HepG2 (cell line): ENCODE results near the gene DPH6. TPM values are rescaled to one million over a fixed set of nuclear protein-coding genes. Genes with fewer than 3 reads are reported as not detected.

Experiments used
- AHR ChIP-seq: IDR thresholded peaks from 2 replicates; pipeline ENCODE4 v1.6.1; 2018; ENCODE audit warnings: missing genetic modification reagents, missing compliant biosample characterization
- ATF7 ChIP-seq, 2 experiments: fragments of 450-650 bp in 1 of 2; sonication (generic) in 1 of 2; formaldehyde crosslinking in 1 of 2; IDR thresholded peaks; 2 replicates each; pipeline versions ENCODE4 v1.4.0 to v1.6.1; 2016 to 2020; ENCODE audit warnings: antibody characterized with exemption in 1 of 2, mild to moderate bottlenecking in 1 of 2, missing genetic modification reagents in 1 of 2
- CCAR2 ChIP-seq: fragments of 200-400 bp; formaldehyde crosslinking; optimal IDR thresholded peaks from 2 replicates; pipeline ENCODE3; 2018; ENCODE audit warnings: low read depth, mild to moderate bottlenecking, low read length, moderate library complexity
- FLYWCH1 ChIP-seq: sonication (generic); formaldehyde crosslinking; IDR thresholded peaks from 2 replicates; pipeline ENCODE4 v1.8.1; 2023; ENCODE audit warnings: mild to moderate bottlenecking, missing genetic modification reagents
- FOXA1 ChIP-seq, 2 experiments: fragments of 450-650 bp in 1 of 2; sonication (generic) in 1 of 2; formaldehyde crosslinking in 1 of 2; IDR thresholded peaks; 2 replicates each; pipeline versions ENCODE4 v1.4.0 to v1.6.1; 2016 to 2020; ENCODE audit warnings: missing genetic modification reagents in 1 of 2
- KDM2A ChIP-seq: sonication (generic); formaldehyde crosslinking; IDR thresholded peaks from 2 replicates; pipeline ENCODE4 v1.4.0; 2020; ENCODE audit warnings: low read depth, missing genetic modification reagents, borderline replicate concordance
- SUZ12 ChIP-seq: fragments of 150-350 bp; IDR thresholded peaks from 2 replicates; pipeline ENCODE4 v1.6.1; 2014; ENCODE audit warnings: low read depth, low read length
- TOE1 ChIP-seq: sonication (generic); formaldehyde crosslinking; IDR thresholded peaks from 2 replicates; pipeline ENCODE4 v1.4.0; 2020; ENCODE audit warnings: mild to moderate bottlenecking, missing genetic modification reagents
- ZMYM4 ChIP-seq: sonication (generic); formaldehyde crosslinking; IDR thresholded peaks from 2 replicates; pipeline ENCODE4 v1.8.1; 2023; ENCODE audit warnings: mild to moderate bottlenecking, missing genetic modification reagents
- ZNF180 ChIP-seq: sonication (generic); formaldehyde crosslinking; IDR thresholded peaks from 2 replicates; pipeline ENCODE4 v1.4.0; 2020; ENCODE audit warnings: low read depth, missing genetic modification reagents, borderline replicate concordance
- ZNF512B ChIP-seq: sonication (generic); formaldehyde crosslinking; IDR thresholded peaks from 2 replicates; pipeline ENCODE4 v1.5.1; 2020; ENCODE audit warnings: missing genetic modification reagents, mild to moderate bottlenecking, borderline replicate concordance
- ZNF598 ChIP-seq: sonication (generic); formaldehyde crosslinking; IDR thresholded peaks from 2 replicates; pipeline ENCODE4 v1.5.1; 2020; ENCODE audit warnings: mild to moderate bottlenecking, missing genetic modification reagents, borderline replicate concordance
- polyA plus RNA-seq, 8 experiments: library from polyadenylated mRNA; depleted of rRNA in 3 of 8; stranded (reverse) in 7 of 8; unstranded in 1 of 8; fragments of >200 nt; fragmentation: Illumina TruSeq in 4 of 8; extraction: Trizol in 4 of 8; gene quantifications; 2 replicates each; pipeline versions ENCODE4 v1.2.1 to v1.2.3, GENCODE V29; 2011 to 2016; ENCODE audit warnings: low read depth in 4 of 8, missing spikeins in 1 of 8, mixed read lengths in 1 of 8; ENCODE audit not compliant: insufficient read depth in 1 of 8
- total RNA-seq, 5 experiments: library from RNA; depleted of rRNA; stranded (reverse); fragments of >200 nt; fragmentation: Illumina TruSeq; extraction: Trizol; gene quantifications; 2 replicates each; pipeline ENCODE4 v1.2.3, GENCODE V29; 2016; ENCODE audit warnings: low read depth in 1 of 5
- TF ChIP-seq, protein P1 (sequence below), 2 experiments: fragments of 450-650 bp in 1 of 2; sonication (generic) in 1 of 2; formaldehyde crosslinking in 1 of 2; IDR thresholded peaks; 2 replicates each; pipeline versions ENCODE4 v1.6.1 to v1.8.0; 2016 to 2022; ENCODE audit warnings: antibody characterized with exemption in 1 of 2, mild to moderate bottlenecking in 1 of 2, missing genetic modification reagents in 1 of 2
- TF ChIP-seq, protein P2 (sequence below): sonication (generic); formaldehyde crosslinking; IDR thresholded peaks from 2 replicates; pipeline ENCODE4 v1.5.0; 2020; ENCODE audit warnings: missing genetic modification reagents

The DPH6 gene
- total and polyA plus RNA-seq, 2 of the 13 experiments (the other 11 are each of a cell fraction or from before 2014, with no cell fraction given), result 10.2 to 25.8 TPM

- TF ChIP-seq, protein P1, sequence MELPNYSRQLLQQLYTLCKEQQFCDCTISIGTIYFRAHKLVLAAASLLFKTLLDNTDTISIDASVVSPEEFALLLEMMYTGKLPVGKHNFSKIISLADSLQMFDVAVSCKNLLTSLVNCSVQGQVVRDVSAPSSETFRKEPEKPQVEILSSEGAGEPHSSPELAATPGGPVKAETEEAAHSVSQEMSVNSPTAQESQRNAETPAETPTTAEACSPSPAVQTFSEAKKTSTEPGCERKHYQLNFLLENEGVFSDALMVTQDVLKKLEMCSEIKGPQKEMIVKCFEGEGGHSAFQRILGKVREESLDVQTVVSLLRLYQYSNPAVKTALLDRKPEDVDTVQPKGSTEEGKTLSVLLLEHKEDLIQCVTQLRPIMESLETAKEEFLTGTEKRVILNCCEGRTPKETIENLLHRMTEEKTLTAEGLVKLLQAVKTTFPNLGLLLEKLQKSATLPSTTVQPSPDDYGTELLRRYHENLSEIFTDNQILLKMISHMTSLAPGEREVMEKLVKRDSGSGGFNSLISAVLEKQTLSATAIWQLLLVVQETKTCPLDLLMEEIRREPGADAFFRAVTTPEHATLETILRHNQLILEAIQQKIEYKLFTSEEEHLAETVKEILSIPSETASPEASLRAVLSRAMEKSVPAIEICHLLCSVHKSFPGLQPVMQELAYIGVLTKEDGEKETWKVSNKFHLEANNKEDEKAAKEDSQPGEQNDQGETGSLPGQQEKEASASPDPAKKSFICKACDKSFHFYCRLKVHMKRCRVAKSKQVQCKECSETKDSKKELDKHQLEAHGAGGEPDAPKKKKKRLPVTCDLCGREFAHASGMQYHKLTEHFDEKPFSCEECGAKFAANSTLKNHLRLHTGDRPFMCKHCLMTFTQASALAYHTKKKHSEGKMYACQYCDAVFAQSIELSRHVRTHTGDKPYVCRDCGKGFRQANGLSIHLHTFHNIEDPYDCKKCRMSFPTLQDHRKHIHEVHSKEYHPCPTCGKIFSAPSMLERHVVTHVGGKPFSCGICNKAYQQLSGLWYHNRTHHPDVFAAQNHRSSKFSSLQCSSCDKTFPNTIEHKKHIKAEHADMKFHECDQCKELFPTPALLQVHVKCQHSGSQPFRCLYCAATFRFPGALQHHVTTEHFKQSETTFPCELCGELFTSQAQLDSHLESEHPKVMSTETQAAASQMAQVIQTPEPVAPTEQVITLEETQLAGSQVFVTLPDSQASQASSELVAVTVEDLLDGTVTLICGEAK (IDR thresholded peaks at IDR 0.05), result no peak
- TF ChIP-seq, protein P1 (CRISPR knock-in tag; IDR thresholded peaks at IDR 0.05), result no peak; the same call in 1 of the 2 replicates
- TF ChIP-seq FOXA1 (IDR thresholded peaks at IDR 0.05), result no peak
- 0 out of 2 replicates have a peak, but pooled peaks have one; percentile 2 for TF ChIP-seq FOXA1 (CRISPR knock-in tag; IDR thresholded peaks at IDR 0.05)
- peak; percentile 92 for TF ChIP-seq KDM2A
- TF ChIP-seq TOE1 (CRISPR knock-in tag), result no peak
- TF ChIP-seq SUZ12, result no peak
- TF ChIP-seq ATF7 (IDR thresholded peaks at IDR 0.05), result no peak
- no peak for TF ChIP-seq ATF7 (CRISPR knock-in tag; IDR thresholded peaks at IDR 0.05)
- TF ChIP-seq, protein P2, sequence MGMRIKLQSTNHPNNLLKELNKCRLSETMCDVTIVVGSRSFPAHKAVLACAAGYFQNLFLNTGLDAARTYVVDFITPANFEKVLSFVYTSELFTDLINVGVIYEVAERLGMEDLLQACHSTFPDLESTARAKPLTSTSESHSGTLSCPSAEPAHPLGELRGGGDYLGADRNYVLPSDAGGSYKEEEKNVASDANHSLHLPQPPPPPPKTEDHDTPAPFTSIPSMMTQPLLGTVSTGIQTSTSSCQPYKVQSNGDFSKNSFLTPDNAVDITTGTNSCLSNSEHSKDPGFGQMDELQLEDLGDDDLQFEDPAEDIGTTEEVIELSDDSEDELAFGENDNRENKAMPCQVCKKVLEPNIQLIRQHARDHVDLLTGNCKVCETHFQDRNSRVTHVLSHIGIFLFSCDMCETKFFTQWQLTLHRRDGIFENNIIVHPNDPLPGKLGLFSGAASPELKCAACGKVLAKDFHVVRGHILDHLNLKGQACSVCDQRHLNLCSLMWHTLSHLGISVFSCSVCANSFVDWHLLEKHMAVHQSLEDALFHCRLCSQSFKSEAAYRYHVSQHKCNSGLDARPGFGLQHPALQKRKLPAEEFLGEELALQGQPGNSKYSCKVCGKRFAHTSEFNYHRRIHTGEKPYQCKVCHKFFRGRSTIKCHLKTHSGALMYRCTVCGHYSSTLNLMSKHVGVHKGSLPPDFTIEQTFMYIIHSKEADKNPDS (CRISPR knock-in tag), result no peak
- TF ChIP-seq CCAR2, result peak; percentile 63
- 0 out of 2 replicates have a peak, but pooled peaks have one; percentile 36 for TF ChIP-seq ZNF512B (CRISPR knock-in tag)
- TF ChIP-seq AHR (CRISPR knock-in tag), result no peak
- no peak for TF ChIP-seq ZNF598 (CRISPR knock-in tag)
- TF ChIP-seq ZMYM4, result peak; percentile 90
- TF ChIP-seq FLYWCH1, result no peak
- TF ChIP-seq ZNF180 (CRISPR knock-in tag), result no peak
Measured at GRCh38 chr15:35545824-35546510, at the start of gene DPH6 (continued).
